ENCODE data around the gene TLX3. TPM values are rescaled to one million over a fixed set of nuclear protein-coding genes. Genes with fewer than 3 reads are reported as not detected.

The TLX3 gene
- total RNA-seq, 1 experiment from 2014 or later, result not detected

DNA sequence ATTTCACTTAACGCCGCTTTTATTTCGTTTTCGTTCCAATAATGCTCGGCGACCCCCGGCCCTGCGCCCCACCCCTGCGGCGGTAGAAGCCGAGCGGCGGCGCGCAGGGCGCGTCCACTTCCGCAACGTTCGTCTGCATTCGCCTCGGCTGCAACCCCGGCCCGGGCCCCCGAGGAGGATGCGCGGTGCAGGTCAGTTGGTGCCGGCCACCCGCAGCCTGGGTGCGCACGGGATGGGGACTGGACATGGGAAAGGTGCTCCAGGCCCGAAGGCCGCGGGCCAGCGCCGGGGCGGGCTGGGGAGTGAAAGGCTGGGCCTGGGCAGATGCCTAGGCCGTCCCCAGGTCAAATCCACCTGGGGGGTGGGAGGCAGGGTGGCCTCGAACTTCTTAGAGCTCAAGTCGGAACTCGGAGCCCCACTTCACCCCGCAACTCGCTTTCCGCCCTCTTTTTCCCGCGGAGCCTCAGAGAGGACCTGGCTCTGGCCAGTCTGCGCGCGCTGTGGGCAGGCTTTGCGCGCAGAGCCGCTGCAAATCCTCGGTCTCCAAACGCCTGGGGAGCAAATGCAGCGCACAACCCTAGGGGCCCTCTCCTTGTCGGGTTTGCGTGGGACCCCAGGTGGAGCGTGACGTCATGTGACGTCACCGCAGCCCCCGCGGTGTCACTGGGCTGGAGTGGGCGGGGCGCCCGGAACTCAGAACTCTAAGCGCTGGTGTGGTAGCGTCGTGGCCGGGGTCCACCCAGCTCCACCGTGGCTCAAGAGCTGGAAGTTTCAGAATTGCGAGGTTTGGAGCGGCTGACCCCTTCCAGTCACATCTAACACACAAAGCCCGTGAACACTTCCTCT is 3.3 kb downstream of the TLX3 start:
- H4K20me1 ChIP-seq (ENCODE audit: insufficient read depth), result no peaks in the 10 kb centered on the region
- H3K4me1 ChIP-seq (replicated peaks; ENCODE audit: insufficient read depth), result no peaks in the 10 kb centered on the region
- H3K36me3 ChIP-seq (ENCODE audit: low read depth), result no peaks in the 10 kb centered on the region
- no peak for DNase-seq
- H3K27ac ChIP-seq, result no peak overlapping the region
- no peak for TF ChIP-seq EZH2 (IDR thresholded peaks at IDR 0.05; ENCODE audit: low read depth)
- TF ChIP-seq, protein P1, sequence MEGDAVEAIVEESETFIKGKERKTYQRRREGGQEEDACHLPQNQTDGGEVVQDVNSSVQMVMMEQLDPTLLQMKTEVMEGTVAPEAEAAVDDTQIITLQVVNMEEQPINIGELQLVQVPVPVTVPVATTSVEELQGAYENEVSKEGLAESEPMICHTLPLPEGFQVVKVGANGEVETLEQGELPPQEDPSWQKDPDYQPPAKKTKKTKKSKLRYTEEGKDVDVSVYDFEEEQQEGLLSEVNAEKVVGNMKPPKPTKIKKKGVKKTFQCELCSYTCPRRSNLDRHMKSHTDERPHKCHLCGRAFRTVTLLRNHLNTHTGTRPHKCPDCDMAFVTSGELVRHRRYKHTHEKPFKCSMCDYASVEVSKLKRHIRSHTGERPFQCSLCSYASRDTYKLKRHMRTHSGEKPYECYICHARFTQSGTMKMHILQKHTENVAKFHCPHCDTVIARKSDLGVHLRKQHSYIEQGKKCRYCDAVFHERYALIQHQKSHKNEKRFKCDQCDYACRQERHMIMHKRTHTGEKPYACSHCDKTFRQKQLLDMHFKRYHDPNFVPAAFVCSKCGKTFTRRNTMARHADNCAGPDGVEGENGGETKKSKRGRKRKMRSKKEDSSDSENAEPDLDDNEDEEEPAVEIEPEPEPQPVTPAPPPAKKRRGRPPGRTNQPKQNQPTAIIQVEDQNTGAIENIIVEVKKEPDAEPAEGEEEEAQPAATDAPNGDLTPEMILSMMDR (conservative IDR thresholded peaks at IDR 0.05), result no peak
- CTCF ChIA-PET, result no interaction called here
- no peaks in the 10 kb centered on the region for H3K9me3 ChIP-seq (ENCODE audit: insufficient read depth, low read depth)
- H3K4me3 ChIP-seq, result no peak overlapping the region
- H3K79me2 ChIP-seq (ENCODE audit: low read depth), result no peaks in the 10 kb centered on the region
- POLR2A ChIA-PET (ENCODE audit: unreplicated experiment), result no interaction called here
- intact Hi-C loops (cut with micrococcal nuclease; ENCODE audit: unreplicated experiment), result no loop called here
- peaks cover 8% of the 10 kb centered on the region; the same call in 1 of the 2 replicates for H3K27me3 ChIP-seq (ENCODE audit: insufficient read depth, low read depth)
- BruUV-seq (replicated peaks), result no TSS peak
- H3K9me2 ChIP-seq (ENCODE audit: insufficient read depth), result no peaks in the 10 kb centered on the region
- no peak overlapping the region for H2AFZ ChIP-seq
- H3K4me2 ChIP-seq, result no peak overlapping the region
- H3F3A ChIP-seq (ENCODE audit: insufficient read depth, low read depth), result no peaks in the 10 kb centered on the region

DNA sequence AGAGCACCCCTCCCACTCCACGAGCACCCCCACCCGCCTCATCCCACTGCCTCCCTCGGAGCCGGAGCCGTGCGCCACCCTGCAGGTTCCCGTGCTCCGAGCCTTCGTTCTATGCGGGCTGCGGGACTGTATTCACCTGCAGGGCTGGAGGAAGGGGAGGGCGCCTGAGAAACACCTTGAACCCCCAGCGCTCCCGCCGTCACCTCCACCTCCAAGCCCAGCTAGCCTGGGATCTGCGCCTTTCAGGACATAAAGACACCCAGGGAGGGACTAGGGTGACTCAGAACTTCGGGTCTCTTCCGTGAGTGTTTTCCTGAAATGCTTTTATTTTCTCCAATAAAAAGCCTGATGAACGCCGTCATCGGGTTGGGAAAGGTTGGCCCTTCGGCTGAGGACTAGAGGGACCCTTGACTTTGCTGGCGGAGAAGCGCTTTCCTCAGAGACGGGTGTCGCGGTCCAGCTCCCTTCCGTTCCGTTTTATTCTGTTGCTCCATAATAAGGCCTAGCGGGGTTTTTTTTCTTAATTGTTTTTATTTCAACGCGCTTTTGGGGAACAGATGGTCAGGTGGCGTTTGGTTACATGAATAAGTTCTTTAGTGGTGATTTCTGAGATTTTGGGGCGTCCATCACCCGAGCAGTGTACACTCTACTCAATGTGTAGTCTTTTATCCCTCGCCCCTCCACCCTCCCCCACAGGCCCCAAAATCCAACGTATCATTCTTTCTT is 4.6 kb downstream of the TLX3 start:
- intact Hi-C loops (cut with micrococcal nuclease; ENCODE audit: unreplicated experiment), result no loop called here
- H3K4me2 ChIP-seq, result no peak overlapping the region
- no peak overlapping the region for H2AFZ ChIP-seq
- H3F3A ChIP-seq (ENCODE audit: insufficient read depth, low read depth), result no peaks in the 10 kb centered on the region
- no peaks in the 10 kb centered on the region for H3K36me3 ChIP-seq (ENCODE audit: low read depth)
- H3K9me2 ChIP-seq (ENCODE audit: insufficient read depth), result no peaks in the 10 kb centered on the region
- ChIA-PET CTCF (no interaction called here), POLR2A (ENCODE audit: unreplicated experiment) (no interaction called here)
- no peaks in the 10 kb centered on the region for H3K79me2 ChIP-seq (ENCODE audit: low read depth)
- H4K20me1 ChIP-seq (ENCODE audit: insufficient read depth), result no peaks in the 10 kb centered on the region
- no peak overlapping the region for H3K27ac ChIP-seq
- DNase-seq, result no peak
- no peaks in the 10 kb centered on the region for H3K4me1 ChIP-seq (replicated peaks; ENCODE audit: insufficient read depth)
- H3K9me3 ChIP-seq (ENCODE audit: insufficient read depth, low read depth), result no peaks in the 10 kb centered on the region
- BruUV-seq (replicated peaks), result no TSS peak
- TF ChIP-seq, protein P1 (conservative IDR thresholded peaks at IDR 0.05), result no peak
- H3K27me3 ChIP-seq (ENCODE audit: insufficient read depth, low read depth), result peaks cover 8% of the 10 kb centered on the region; the same call in 1 of the 2 replicates
- H3K4me3 ChIP-seq, result no peak overlapping the region

DNA sequence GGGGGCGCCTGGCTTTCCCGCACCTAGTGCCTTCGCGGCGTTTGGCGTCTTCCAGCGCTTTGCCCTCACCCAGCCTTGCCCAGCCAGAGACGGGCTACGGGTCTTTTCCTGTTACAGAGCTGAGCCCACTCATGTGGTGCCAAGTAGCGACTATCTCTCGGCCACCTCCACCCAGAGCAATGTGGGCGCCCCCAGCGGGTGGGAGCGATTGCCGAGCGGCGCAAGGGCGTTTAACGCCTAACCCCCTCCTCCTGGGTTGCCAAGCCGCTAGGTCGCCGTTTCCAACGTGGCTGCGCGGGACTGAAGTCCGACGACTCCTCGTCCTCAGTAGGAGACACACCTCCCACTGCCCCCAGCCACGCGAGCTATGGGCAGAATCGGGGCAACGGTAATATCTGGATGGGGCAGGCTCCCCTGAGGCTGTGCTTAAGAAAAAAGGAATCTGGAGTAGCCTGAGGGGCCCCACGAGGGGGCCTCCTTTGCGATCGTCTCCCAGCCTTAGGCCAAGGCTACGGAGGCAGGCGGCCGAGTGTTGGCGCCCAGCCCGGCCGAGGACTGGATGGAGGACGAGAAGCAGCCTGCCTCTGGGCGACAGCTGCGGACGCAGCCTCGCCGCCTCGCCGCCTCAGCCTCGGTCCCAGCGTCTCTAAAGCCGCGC is 5.8 kb downstream of the TLX3 start:
- H4K20me1 ChIP-seq (ENCODE audit: insufficient read depth), result no peaks in the 10 kb centered on the region
- H3K79me2 ChIP-seq (ENCODE audit: low read depth), result no peaks in the 10 kb centered on the region
- ChIA-PET CTCF (interaction anchor here (0.7 kb wide), 1 partner anchor 100 kb away, joined by 3 read pairs; no protein-coding TSS in a partner anchor), POLR2A (ENCODE audit: unreplicated experiment) (no interaction called here)
- H3K36me3 ChIP-seq (ENCODE audit: low read depth), result no peaks in the 10 kb centered on the region
- no peak for DNase-seq
- peaks cover 8% of the 10 kb centered on the region; the same call in 1 of the 2 replicates for H3K27me3 ChIP-seq (ENCODE audit: insufficient read depth, low read depth)
- H2AFZ ChIP-seq, result no peak overlapping the region
- no peaks in the 10 kb centered on the region for H3K9me3 ChIP-seq (ENCODE audit: insufficient read depth, low read depth)
- no peaks in the 10 kb centered on the region for H3K4me1 ChIP-seq (replicated peaks; ENCODE audit: insufficient read depth)
- TF ChIP-seq, protein P1 (conservative IDR thresholded peaks at IDR 0.05), result no peak
- no peak for TF ChIP-seq EZH2 (IDR thresholded peaks at IDR 0.05; ENCODE audit: low read depth)
- H3K27ac ChIP-seq, result no peak overlapping the region
- no peaks in the 10 kb centered on the region for H3K9me2 ChIP-seq (ENCODE audit: insufficient read depth)
- H3F3A ChIP-seq (ENCODE audit: insufficient read depth, low read depth), result no peaks in the 10 kb centered on the region
- BruUV-seq (replicated peaks), result no TSS peak
- intact Hi-C loops (cut with micrococcal nuclease; ENCODE audit: unreplicated experiment), result no loop called here
- H3K4me2 ChIP-seq, result no peak overlapping the region
- no peak overlapping the region for H3K4me3 ChIP-seq
